Activated CD8-positive, alpha-beta memory T cell treated with anti-CD3 and anti-CD28 coated beads, Interleukin-2, amount 50 U/mL, for 4 hours (primary cell): ENCODE data around the gene PPFIBP2.

Experiments
- DNase-seq: peaks from one replicate; pipeline ENCODE4 v3.0.0-alpha.2; 2020

Gene PPFIBP2

GRCh38 chr11:7528514-7529049 lies 14.8 kb downstream of the PPFIBP2 start:
- no peak for DNase-seq

DNA sequence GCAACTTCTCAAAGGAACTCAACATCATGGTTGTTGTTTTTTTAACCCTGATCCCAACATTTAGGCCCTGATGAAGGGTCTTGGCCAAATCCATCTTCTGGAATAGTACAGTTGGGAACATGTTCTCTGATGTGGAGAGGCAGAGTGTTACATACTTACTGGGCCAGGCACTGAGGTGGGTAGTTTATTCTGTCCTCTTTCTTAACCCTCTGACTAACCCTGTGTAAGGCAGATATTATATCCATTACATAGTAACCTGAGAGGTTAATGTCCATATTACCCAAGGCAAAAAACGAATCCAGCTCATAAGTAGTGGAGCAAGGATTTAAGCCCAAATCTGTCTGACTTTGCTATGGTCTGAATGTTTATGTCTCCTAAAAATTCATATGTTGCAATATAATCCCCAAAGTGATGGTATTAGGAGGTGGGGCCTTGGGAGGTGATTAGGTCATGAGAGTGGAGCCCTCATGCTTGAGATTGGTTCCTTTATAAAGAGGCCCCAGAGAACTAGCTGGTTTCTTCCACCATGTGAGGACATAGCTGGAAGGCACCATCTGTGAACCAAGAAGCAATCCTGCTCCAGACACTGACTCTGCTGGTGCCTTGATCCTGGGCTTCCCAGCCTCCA lies 16.3 kb downstream of the PPFIBP2 start:
- DNase-seq = no peak

DNA sequence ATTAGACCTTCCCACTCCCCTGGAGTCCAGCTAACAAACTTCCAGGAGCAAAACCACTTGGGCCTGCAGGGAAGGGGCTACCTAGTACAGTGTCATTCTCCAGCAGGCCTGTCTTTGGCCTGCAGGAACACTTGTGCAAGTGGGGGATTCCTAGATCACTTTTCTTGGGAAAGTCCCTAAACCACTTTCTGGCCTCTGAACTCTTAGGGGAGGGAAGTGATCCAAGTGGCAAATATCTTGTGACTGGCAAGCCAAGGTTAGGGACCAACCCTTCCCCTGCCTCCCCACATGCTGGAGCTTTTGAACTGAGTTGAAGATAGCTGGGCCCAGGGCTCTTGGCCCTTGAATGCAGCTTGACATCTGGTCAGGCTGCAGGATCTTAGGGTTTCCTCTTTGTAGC lies 17.2 kb downstream of the PPFIBP2 start:
- DNase-seq = no peak

DNA sequence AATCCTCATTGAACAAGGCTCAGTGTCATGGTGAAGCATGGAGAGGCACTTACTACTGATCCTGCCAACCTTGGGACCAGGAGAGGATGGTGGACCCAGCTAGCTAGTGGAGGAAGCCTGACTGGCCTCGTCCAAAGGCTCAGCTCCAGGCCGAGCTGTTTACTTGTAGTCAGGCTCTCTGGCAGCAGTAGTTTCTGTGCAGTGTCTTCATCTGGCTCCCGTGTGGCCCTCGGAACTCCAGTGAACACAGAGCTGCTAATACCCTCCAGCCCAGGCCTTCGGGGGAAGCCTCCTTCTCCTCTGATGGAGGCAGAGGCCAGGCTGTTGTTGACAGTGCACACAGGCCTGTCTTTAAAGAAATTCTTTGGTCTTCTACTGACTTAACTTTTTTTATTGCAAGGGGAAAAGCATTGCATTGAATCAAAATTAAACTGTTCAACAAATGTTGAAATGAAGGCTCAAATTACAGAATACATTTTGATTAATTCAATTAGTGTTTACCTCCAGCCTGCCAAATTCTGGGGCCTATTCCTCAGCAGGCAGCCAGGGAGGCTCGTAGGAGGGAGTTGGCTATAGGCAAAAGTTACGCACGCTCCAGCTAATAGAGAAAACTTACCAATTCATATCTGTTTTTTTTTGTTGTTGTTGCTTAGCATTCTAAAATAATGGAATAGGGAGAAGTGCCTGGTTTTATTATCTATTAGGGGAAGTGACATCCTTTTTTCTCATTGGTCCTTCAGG lies 18.8 kb downstream of the PPFIBP2 start:
- no peak for DNase-seq

GRCh38 chr11:7533199-7534041 lies 19.6 kb downstream of the PPFIBP2 start:
- DNase-seq = no peak

- DNase-seq = no peak
Observed at GRCh38 chr11:7534042-7534378, 20.2 kb downstream of the PPFIBP2 start.

GRCh38 chr11:7536100-7536499 lies 22.3 kb downstream of the PPFIBP2 start:
- DNase-seq = no peak

GRCh38 chr11:7537265-7537664 lies 23.5 kb downstream of the PPFIBP2 start:
- no peak for DNase-seq

DNA sequence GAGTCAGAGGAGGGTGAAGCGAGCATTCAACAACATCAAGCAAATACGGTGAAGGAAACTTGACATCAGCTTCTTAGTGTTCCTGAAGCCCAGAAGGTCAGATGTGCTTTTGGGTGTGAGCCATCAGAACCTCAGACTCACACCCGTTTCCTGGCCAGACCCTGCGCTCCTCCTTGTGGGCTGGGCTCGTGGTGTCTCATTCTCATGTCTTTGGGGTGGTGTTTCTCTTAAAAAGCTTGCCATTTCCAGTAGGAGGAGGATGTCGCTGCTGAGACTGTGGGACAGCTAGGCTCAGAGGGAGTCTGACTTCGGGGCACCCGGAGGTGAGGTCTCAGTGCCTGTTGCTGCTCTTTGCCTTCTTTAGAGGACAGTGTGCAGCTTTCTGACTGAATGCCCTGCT lies 24.2 kb downstream of the PPFIBP2 start:
- no peak for DNase-seq

DNA sequence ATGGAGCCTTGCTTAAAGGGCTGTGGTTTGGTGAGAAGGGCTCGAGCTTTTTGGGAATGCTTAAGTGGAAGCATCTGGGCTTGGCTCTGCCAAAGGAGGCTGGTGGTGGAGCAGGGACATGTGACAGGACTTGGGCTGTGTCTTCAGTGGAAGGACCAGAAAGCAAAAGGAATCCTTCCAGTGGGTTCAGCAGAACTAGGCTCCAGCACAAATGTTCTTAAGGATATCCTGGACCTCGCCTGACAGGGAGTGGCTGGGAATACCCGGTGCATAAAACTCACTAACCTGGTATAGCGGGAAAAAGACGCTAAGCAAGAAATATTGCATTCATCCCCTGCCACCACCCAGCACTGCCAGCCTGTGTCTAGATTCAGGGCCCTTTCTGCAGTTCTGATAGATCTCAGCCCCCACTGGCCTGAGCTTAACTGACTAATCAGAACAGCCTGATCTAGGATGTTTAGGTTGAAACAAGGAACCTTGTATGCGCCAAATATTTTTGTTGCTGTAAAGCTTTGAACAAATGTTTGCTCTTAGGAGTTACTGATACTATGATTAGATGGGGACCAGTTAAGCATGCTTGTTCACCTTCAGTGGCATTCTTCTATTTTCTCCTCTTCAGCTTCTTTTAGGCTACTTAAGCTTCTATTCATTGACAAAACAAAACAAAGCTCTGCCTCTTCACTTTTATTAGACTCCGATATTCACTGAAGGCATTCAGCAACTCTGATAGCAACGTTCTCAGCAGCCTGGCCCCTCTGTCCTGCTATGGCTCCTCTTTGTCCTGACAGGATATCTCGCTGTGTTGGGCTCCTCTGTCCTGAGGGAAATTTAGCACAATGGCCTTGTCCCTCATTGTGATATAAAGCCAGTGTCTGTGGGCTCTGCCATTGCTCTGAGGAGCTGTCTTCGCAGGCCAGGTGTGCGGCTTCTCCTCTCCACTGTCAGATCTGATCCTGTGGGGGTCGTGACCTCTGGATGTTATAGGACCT lies 25.0 kb downstream of the PPFIBP2 start:
- DNase-seq = no peak

GRCh38 chr11:7540830-7541555 lies 27.2 kb downstream of the PPFIBP2 start:
- DNase-seq = no peak

DNA sequence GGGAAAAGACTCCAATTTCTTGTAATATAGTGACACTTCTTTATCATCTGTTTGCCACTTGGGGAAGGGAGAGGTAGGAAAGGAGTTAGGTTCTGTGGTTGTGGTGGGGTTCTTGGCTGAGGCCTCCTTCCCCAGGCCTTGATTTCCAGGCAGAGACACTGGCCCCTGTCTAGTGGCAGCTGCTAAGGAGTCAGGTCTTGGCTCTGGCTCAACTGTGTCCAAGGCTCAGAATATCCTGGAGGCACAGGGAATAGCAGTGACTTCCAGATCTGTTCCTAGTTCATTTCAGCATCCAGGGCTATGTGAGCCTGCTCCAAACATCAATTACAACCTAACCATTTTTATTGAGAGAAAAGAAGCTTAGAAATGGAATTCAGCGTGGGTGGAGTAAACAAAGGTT lies 29.5 kb downstream of the PPFIBP2 start:
- DNase-seq = no peak

DNA sequence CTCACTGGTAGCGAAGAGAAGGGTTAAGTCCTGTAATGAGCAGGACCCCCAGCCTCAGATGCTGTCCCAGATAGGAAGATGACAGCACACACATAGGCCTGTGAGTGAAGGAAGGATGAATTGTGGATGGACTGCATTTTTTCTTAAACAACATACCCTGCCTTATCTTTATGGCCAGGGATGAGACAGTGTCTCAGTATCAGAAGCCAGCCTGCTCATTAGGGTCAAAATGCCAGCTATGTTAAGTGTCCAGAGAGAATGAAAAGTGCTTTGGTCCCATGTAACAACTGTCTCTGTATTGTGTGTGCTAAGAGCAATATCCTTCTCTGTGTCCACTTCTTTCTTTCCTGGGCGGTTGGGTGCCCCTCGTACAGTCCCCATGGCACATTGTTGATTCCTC lies 30.2 kb downstream of the PPFIBP2 start:
- no peak for DNase-seq

- DNase-seq = no peak
Observed at GRCh38 chr11:7545611-7546010, 31.8 kb downstream of the PPFIBP2 start.

DNA sequence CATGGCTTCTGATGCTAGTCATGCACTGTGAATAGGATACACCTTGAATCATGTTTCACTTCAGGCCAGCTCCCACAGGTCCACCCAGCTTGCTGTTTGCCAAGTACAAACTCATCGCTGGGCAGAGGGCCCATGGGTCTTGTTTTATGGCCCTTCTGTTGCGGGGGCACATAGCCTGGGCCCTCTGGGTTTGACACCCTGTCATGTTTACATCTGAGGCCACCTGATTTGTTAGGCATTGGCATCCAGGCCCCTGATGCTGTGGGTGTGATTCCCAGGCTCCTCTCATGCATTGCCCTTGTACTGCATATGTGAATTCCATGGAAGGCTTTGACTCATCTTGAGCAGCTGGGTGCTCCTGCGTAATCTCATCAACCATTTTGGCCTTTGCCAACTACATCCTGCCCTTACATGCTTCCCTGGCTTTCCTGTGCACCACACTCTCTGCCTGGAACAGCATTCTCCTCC lies 32.6 kb downstream of the PPFIBP2 start:
- DNase-seq = no peak

DNA sequence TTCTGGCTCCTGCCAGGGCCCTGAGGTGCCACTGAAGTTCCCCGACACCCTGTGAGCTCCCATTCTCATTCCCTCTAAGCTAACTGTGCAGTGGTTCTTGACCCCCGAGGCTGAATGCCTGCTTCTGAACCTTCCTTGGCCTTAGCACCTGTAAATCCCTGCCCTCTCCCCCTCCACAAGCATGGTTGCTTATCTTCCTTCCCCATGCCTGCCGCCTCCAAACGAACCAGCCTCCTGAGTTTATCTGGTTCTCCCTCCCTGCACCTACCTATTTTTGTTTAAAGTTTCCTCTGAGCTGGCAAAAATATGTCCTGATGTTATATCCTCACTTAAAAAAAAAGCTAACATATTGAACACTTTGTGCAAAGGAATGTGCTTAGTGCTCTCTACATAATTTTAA lies 33.9 kb downstream of the PPFIBP2 start:
- DNase-seq = no peak

- DNase-seq = no peak
Observed at GRCh38 chr11:7548659-7549274, 35.0 kb downstream of the PPFIBP2 start.

GRCh38 chr11:7549681-7550080 lies 35.9 kb downstream of the PPFIBP2 start:
- DNase-seq = no peak

DNA sequence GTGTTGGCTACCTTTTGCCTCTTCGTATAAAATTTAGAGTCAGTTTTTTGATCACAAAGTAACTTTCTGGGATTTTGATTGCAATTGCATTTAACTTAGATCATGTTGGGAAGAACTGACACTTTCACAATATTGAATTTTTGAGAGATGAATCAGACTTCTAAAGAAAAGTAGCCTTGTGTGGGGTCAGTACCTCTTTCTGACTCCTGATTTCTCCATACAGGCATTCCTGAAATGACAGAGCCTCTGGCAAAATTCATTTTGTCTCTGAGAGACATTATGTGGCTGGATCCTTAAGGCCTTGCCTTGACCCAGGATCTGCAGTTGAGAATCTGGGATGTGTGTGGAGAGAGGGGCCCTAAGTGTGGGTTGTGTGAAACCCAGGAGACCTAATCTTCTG lies 37.8 kb downstream of the PPFIBP2 start:
- DNase-seq = no peak

GRCh38 chr11:7552666-7553065 lies 38.9 kb downstream of the PPFIBP2 start:
- no peak for DNase-seq

- DNase-seq = no peak
Observed at GRCh38 chr11:7555052-7555699, 41.4 kb downstream of the PPFIBP2 start.
